Measurements from ENCODE around the gene MDC1.
"Not testable (repeated sequence)": the region's sequence is repeated elsewhere in the genome, so short reads cannot be mapped to it uniquely, and the experiment has no call there.

The MDC1 gene

GRCh38 chr6:30664994-30665767 lies 51.9 kb downstream of the MDC1 start:
- no peaks in the 10 kb centered on the region for H3K27me3 ChIP-seq (ENCODE audit: insufficient read depth, insufficient read length)
- TF ChIP-seq SUZ12 (IDR thresholded peaks at IDR 0.05; ENCODE audit: extremely low read depth, insufficient read depth, insufficient read length) (no peak), YY1 (IDR thresholded peaks at IDR 0.05; ENCODE audit: insufficient read depth, insufficient read length) (no peak), ZNF274 (IDR thresholded peaks at IDR 0.05; ENCODE audit: low read depth, low read length) (no peak)
- no peak for DNase-seq (ENCODE audit: low read depth, low spot score)
- H3K4me1 ChIP-seq (ENCODE audit: insufficient read depth, insufficient read length), result no peaks in the 10 kb centered on the region
- peaks cover 60% of the 10 kb centered on the region for H3K36me3 ChIP-seq (ENCODE audit: insufficient read depth, insufficient read length, low read length)
- no peaks in the 10 kb centered on the region for H3K9me3 ChIP-seq (ENCODE audit: insufficient read depth, low read length)
- H3K4me3 ChIP-seq (ENCODE audit: insufficient read length, low read depth), result no peak overlapping the region
- no peak overlapping the region for H3K9ac ChIP-seq (ENCODE audit: insufficient read length, low read depth)

- not testable (repeated sequence) for H3K9me3 ChIP-seq (ENCODE audit: insufficient read depth, low read length); H3K27me3 ChIP-seq (ENCODE audit: insufficient read depth, insufficient read length); H3K9ac ChIP-seq (ENCODE audit: insufficient read length, low read depth); H3K4me3 ChIP-seq (ENCODE audit: insufficient read length, low read depth); H3K4me1 ChIP-seq (ENCODE audit: insufficient read depth, insufficient read length); DNase-seq (ENCODE audit: low read depth, low spot score)
- H3K36me3 ChIP-seq (ENCODE audit: insufficient read depth, insufficient read length, low read length), result peaks cover 87% of the 10 kb centered on the region
Measured at GRCh38 chr6:30657922-30658321, 59.2 kb downstream of the MDC1 start.

- H3K4me1 ChIP-seq (ENCODE audit: insufficient read depth, insufficient read length), result peaks cover 2% of the 10 kb centered on the region
- DNase-seq (ENCODE audit: low read depth, low spot score), result no peak
- no peak overlapping the region for H3K9ac ChIP-seq (ENCODE audit: insufficient read length, low read depth)
- H3K36me3 ChIP-seq (ENCODE audit: insufficient read depth, insufficient read length, low read length), result peaks cover 87% of the 10 kb centered on the region
- no peaks in the 10 kb centered on the region for H3K9me3 ChIP-seq (ENCODE audit: insufficient read depth, low read length)
- TF ChIP-seq ZNF274 (IDR thresholded peaks at IDR 0.05; ENCODE audit: low read depth, low read length) (no peak), YY1 (IDR thresholded peaks at IDR 0.05; ENCODE audit: insufficient read depth, insufficient read length) (no peak)
- no peaks in the 10 kb centered on the region for H3K27me3 ChIP-seq (ENCODE audit: insufficient read depth, insufficient read length)
- H3K4me3 ChIP-seq (ENCODE audit: insufficient read length, low read depth), result no peak overlapping the region
Measured at GRCh38 chr6:30657454-30657853, 59.6 kb downstream of the MDC1 start.

GRCh38 chr6:30656513-30656912 lies 60.6 kb downstream of the MDC1 start:
- Histone ChIP-seq H3K4me3 (ENCODE audit: insufficient read length, low read depth) (no peak overlapping the region), H3K9me3 (ENCODE audit: insufficient read depth, low read length) (no peaks in the 10 kb centered on the region), H3K36me3 (ENCODE audit: insufficient read depth, insufficient read length, low read length) (peaks cover 86% of the 10 kb centered on the region), H3K9ac (ENCODE audit: insufficient read length, low read depth) (no peak overlapping the region), H3K4me1 (ENCODE audit: insufficient read depth, insufficient read length) (peaks cover 2% of the 10 kb centered on the region), H3K27me3 (ENCODE audit: insufficient read depth, insufficient read length) (no peaks in the 10 kb centered on the region)
- TF ChIP-seq SUZ12 (IDR thresholded peaks at IDR 0.05; ENCODE audit: extremely low read depth, insufficient read depth, insufficient read length), result no peak
- no peak for TF ChIP-seq YY1 (IDR thresholded peaks at IDR 0.05; ENCODE audit: insufficient read depth, insufficient read length)
- TF ChIP-seq ZNF274 (IDR thresholded peaks at IDR 0.05; ENCODE audit: low read depth, low read length), result no peak
- DNase-seq (ENCODE audit: low read depth, low spot score), result no peak

DNA sequence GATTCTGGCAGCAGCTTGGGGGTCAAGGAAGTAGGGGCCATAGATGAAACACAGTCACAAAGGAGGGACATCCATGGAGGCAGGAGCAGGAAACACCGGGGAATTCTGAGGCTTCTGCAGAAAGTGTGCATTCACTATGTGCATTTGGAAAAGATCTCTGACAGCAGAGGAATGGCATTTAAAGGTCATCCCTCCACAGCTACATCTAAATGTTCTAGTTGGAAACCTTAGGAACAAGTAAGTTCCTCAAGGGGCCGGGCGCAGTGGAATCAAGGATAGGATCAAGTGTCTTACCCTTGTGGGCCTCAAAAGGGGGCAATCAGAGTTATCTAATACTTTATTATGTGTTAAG lies 61.4 kb downstream of the MDC1 start:
- no peak for TF ChIP-seq ZNF274 (IDR thresholded peaks at IDR 0.05; ENCODE audit: low read depth, low read length)
- no peak for TF ChIP-seq YY1 (IDR thresholded peaks at IDR 0.05; ENCODE audit: insufficient read depth, insufficient read length)
- TF ChIP-seq SUZ12 (IDR thresholded peaks at IDR 0.05; ENCODE audit: extremely low read depth, insufficient read depth, insufficient read length), result no peak
- Histone ChIP-seq H3K4me1 (ENCODE audit: insufficient read depth, insufficient read length) (peaks cover 2% of the 10 kb centered on the region), H3K9me3 (ENCODE audit: insufficient read depth, low read length) (no peaks in the 10 kb centered on the region), H3K4me3 (ENCODE audit: insufficient read length, low read depth) (no peak overlapping the region), H3K9ac (ENCODE audit: insufficient read length, low read depth) (no peak overlapping the region), H3K36me3 (ENCODE audit: insufficient read depth, insufficient read length, low read length) (peaks cover 87% of the 10 kb centered on the region), H3K27me3 (ENCODE audit: insufficient read depth, insufficient read length) (no peaks in the 10 kb centered on the region)
- no peak for DNase-seq (ENCODE audit: low read depth, low spot score)

DNA sequence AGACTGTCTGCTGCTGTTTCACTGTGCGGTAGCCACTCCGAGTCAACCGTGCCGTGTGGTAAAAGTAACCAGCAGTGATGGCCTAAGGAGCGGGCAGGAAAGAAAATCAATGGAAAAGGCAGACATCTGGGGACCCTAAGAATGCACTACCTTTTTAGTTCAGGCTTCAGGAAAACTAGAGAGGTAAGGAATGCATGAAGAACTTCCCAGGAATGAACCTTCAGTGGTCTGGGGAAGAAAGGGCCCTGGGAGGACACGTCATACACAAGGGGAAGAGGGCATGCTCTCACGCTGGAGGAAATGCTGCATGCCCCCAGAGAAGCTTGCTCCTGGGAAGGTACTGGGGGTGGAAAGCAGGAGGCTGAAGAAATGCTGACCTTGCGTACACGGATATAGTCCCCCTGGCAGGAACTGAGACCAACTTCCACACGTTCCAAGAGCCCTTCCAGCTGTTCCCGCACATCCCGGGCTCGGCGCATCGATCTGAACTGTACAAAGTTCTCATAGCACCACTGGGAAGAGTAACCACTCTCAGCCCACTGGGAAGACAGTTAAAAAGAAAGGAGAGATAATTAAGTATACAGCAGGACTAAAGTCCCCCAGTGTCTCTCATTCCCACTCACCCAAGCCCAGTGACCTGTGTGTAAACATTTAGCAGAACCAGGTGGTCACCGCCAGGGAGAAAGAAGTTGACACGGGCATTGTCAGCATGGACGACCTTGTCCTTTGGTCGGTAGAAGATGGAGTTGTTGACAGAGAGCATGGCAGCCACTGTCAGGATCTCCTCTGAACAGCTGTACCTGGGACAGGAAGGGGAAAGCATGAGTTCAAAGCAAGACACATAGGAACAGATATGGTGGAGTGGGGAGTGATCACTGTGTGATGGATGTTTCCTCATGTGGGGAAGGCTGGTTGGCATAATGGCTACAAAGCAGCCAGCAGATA lies 62.0 kb downstream of the MDC1 start:
- Histone ChIP-seq H3K27me3 (ENCODE audit: insufficient read depth, insufficient read length) (no peaks in the 10 kb centered on the region), H3K4me1 (ENCODE audit: insufficient read depth, insufficient read length) (peaks cover 2% of the 10 kb centered on the region), H3K9me3 (ENCODE audit: insufficient read depth, low read length) (no peaks in the 10 kb centered on the region), H3K36me3 (ENCODE audit: insufficient read depth, insufficient read length, low read length) (peaks cover 87% of the 10 kb centered on the region), H3K9ac (ENCODE audit: insufficient read length, low read depth) (no peak overlapping the region), H3K4me3 (ENCODE audit: insufficient read length, low read depth) (no peak overlapping the region)
- TF ChIP-seq ZNF274 (IDR thresholded peaks at IDR 0.05; ENCODE audit: low read depth, low read length), result no peak
- TF ChIP-seq YY1 (IDR thresholded peaks at IDR 0.05; ENCODE audit: insufficient read depth, insufficient read length), result no peak
- no peak for TF ChIP-seq SUZ12 (IDR thresholded peaks at IDR 0.05; ENCODE audit: extremely low read depth, insufficient read depth, insufficient read length)
- no peak for DNase-seq (ENCODE audit: low read depth, low spot score)

DNA sequence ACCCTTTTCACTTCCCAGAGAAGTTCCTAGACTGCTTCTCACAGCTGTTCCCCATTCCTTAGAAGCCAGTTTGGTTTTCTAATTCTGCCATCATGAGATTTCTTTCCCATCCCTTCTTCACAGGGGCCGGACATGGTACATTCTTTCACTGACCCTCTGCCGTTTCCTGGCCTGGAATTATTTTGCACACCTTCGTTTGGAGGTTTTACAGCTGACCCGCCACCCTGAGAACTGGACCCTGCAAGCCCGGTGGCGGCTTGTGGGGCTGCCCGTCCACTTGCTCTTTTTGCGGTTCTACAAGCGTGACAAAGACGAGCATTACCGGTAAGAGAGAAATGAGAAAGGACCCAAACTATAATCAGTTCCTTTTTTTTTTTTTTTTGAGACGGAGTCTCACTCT lies 65.9 kb downstream of the MDC1 start:
- no peak for DNase-seq (ENCODE audit: low read depth, low spot score)
- H3K36me3 ChIP-seq (ENCODE audit: insufficient read depth, insufficient read length, low read length), result peaks cover 61% of the 10 kb centered on the region
- no peaks in the 10 kb centered on the region for H3K27me3 ChIP-seq (ENCODE audit: insufficient read depth, insufficient read length)
- TF ChIP-seq SUZ12 (IDR thresholded peaks at IDR 0.05; ENCODE audit: extremely low read depth, insufficient read depth, insufficient read length) (no peak), YY1 (IDR thresholded peaks at IDR 0.05; ENCODE audit: insufficient read depth, insufficient read length) (no peak), ZNF274 (IDR thresholded peaks at IDR 0.05; ENCODE audit: low read depth, low read length) (no peak)
- no peaks in the 10 kb centered on the region for H3K9me3 ChIP-seq (ENCODE audit: insufficient read depth, low read length)
- no peak overlapping the region for H3K9ac ChIP-seq (ENCODE audit: insufficient read length, low read depth)
- no peak overlapping the region for H3K4me3 ChIP-seq (ENCODE audit: insufficient read length, low read depth)
- no peaks in the 10 kb centered on the region for H3K4me1 ChIP-seq (ENCODE audit: insufficient read depth, insufficient read length)

All from NT2/D1 (cell line).